IPS-11a (cell line): ENCODE results near the gene ATP13A2.
A peak's percentile ranks its signal among the peaks of the same experiment; 100 is the strongest.
"Not testable (repeated sequence)": the region's sequence is repeated elsewhere in the genome, so short reads cannot be mapped to it uniquely, and the experiment has no call there.

Experiments used
- H3K4me3 ChIP-seq: one replicate; pipeline ENCODE4 v1.5.1; 2013; ENCODE audit warnings: low read depth, low read length, control low read depth

The ATP13A2 gene

DNA sequence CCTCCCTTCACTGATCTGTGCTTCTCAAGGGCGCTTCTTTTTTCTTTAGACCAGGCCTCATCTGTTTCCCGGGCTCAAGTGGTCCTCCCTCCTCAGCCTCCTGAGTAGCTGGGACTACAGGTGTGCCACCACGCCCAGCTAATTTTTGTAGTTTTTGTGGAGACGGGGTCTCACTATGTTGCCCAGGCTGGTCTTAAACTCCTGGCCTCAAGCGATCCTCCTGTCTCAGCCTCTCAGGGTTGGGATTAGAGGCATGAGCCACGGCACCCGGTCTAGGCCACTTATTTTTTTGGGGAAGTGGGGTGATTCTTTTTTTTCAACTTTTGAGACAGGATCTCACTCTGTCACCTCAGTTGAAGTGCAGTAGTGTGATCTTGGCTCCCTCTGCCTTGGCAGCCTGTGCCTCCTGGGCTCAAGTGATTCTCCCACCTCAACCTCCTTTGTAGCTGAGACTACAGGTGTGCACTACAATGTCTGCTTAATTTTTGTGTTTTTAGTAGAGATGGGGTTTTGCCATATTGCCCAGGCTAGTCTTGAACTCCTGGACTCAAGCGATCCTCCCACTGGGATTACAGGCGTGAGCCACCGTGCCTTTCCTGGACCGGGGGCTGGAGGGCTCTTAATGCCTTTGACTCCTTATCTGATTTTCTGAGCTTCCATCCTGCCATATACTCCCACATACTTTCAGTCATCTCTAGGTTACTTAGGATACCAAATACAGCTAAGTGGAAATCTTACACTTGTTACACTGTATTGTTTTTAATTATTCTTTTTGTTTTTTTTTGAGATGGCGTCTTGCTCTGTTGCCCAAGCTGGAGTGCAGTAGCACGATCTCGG is 50.2 kb downstream of the ATP13A2 start:
- H3K4me3 ChIP-seq, result no peak overlapping the region

DNA sequence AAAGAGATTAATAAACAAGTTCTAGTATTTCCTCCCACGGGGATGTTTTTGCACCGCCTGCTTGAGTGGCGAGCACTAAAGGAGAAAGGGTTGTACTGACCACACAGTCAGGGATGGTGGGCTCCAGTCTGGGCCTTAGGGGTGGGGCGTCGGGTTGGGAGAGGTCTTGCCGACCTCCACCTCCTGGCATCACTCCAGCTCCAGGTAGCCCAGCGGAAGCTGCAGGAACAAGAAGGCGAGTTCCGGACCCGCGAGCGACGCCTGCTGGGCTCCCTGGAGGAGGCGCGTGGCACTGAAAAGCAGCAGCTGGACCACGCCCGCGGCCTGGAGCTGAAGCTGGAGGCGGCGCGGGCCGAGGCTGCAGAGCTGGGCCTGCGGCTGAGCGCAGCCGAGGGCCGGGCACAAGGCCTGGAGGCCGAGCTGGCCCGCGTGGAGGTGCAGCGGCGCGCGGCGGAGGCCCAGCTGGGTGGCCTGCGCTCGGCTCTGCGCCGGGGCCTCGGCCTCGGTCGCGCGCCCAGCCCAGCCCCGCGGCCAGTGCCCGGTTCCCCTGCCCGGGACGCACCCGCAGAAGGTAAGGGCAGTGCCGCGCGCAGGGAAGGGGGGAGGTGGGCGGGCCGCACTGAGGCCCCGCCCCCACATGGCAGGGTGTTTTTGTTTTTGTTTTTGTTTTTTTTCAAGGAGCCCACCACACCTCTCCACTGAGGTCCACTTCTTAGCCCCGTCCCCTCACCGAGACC is 51.0 kb downstream of the ATP13A2 start:
- H3K4me3 ChIP-seq, result peak overlapping the region; percentile 31

DNA sequence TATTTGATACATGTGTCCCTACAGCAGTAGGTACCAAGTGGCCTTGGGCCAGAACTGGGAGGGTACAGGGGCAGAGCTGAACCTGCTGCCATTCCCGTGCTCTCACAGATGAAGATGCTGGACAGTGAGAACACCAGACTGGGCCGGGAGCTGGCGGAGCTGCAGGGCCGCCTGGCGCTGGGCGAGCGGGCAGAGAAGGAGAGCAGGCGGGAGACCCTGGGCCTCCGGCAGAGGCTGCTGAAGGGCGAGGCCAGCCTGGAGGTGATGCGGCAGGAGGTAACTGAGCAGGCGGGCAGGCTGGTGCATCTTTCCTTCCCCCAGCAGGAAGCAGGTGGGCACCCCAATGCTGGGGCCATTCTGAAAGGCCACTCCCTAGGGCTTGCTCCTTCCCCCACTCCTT is 53.3 kb downstream of the ATP13A2 start:
- no peak overlapping the region for H3K4me3 ChIP-seq

DNA sequence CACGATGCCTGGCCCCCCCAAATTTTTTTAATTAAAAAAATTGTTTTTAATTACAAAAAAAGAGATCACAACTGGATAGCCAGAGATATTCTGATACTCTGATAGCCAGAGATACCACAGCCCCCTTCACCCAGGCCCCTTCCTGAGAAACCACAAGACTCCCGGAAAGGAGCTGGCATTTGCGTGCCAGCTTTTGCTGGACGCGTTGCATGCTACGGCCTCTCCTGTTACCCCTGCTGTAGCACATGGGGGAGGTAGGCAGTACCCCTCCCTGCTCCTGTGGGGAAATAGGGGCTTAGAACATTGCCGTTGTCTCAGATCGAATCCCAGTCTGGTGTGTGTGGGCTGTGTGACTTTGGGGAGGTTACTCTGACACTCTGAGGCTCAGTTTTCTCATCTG is 54.0 kb downstream of the ATP13A2 start:
- H3K4me3 ChIP-seq, result no peak overlapping the region

DNA sequence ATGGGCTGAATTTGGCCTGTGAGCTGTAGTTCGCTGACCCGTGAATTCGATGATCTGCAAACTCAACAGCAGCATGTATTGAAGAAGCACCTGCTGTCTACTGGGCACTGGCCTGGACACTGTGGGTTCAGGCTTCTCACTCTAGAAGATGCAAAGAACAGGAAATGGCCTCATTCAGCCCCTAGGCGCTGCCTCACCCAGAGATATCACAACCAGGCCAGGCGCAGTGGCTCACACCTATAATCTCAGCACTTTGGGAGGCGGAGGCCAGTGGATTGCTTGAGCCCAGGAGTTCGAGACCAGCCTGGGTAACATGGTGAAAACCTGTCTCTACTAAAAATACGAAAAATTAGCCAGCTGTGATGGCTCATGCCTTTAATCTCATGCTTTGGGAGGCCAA is 55.0 kb downstream of the ATP13A2 start:
- no peak overlapping the region for H3K4me3 ChIP-seq

DNA sequence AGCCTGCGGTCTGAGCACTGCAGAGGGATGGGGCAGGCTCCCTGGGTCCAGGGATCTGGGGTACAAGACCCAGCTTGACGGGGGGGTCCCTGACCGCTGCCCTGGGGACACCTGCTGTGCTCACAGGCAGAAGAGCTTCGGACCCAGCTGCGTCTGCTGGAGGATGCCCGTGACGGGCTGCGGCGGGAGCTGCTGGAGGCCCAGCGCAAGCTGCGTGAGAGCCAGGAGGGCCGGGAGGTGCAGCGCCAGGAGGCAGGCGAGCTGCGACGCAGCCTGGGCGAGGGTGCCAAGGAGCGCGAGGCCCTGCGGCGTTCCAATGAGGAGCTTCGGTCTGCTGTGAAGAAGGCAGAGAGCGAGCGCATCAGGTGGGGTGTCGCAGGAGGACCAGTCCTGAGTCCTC is 56.5 kb downstream of the ATP13A2 start:
- no peak overlapping the region for H3K4me3 ChIP-seq

DNA sequence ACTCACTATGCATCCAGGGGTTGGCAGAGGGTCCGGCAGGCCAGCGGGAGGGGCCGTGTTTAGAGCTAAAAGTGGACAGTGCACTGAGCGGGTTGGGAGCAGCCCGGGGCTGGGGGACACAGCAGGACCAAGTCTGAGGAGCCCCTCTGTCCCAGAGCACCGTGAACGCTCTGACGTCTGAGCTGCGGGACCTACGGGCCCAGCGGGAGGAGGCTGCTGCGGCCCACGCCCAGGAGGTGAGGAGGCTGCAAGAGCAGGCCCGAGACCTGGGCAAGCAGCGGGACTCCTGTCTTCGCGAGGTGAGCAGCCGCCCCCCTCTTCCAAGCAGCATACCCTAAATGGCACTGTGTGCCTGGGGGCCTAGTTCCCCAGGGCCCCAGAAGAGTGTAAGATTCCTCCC is 57.1 kb downstream of the ATP13A2 start:
- H3K4me3 ChIP-seq, result no peak overlapping the region

DNA sequence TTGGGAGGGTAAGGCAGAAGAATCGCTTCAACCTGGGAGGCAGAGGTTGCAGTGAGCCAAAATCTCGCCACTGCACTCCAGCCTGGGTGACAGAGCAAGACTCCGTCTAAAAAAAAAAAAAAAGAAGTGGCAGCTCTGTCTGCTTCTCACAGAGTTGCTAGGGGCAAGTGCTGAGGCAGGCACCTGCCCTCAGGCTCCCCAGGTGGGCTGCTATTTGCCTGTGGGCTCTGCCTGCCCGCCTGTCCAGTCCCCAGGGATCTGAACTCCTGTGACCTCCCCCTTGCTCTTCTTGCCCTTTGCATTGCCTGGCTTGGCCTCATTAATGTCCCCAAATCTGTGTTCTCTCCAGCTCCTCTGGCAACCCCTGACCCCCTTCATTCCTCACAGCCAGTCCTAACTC is 59.4 kb downstream of the ATP13A2 start:
- H3K4me3 ChIP-seq, result not testable (repeated sequence)

DNA sequence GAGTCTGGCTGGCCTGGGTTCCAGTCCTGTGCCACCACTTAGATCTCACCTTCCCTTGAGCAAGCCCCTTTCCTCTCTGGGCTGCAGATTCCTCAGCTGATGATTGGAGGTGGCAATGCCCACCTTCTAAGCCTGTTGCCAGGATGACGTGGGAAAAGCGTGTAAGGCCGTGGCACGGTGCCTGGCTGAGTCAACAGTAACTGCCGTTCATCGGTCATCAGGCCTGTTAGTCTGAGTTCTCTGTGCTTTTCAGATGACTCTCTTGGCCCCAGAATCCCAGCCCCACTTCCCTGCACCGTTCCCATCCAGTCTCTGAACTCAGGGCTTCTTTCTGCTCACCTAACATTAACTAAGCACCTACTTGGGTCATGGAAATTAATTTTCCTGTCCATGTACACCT is 62.7 kb downstream of the ATP13A2 start:
- H3K4me3 ChIP-seq, result not testable (repeated sequence)

DNA sequence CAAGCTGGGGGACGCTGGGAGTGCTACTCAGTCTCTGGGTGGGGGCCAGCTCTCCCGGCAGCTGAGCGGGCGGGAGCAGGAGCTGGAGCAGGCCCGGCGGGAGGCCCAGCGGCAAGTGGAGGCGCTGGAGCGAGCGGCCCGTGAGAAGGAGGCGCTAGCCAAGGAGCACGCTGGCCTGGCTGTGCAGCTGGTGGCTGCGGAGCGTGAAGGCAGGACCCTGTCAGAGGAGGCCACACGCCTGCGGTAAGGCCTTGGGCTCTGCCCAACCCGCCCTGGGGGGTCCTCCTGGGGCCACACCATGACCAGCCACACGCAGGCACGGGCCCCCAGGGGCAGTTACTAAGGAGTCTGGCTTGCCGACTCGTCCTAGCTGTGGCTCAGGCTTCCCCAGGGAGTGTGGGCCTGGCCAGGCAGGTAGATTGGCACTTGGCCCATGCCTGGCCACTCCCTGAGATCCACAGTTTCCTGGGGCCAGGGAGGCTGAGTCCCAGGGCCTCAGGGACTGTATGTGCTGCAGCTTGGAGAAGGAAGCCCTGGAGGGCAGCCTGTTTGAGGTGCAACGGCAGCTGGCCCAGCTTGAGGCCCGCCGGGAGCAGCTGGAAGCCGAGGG is 63.3 kb downstream of the ATP13A2 start:
- not testable (repeated sequence) for H3K4me3 ChIP-seq

DNA sequence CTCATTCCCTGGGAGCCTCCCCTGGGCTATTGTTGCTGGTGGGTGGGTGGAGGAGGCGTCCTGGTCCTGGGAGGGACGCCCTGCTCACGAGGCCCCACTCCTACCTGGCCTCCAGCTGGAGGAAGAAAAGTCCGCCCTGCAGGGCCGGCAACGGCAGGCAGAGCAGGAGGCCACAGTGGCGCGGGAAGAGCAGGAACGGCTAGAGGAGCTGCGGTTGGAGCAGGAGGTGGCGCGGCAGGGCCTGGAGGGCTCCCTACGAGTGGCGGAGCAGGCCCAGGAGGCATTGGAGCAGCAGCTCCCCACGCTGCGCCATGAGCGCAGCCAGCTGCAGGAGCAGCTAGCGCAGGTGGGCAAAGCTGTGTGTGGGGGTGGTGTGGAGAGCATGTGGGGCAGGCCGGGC is 65.1 kb downstream of the ATP13A2 start:
- no peak overlapping the region for H3K4me3 ChIP-seq

DNA sequence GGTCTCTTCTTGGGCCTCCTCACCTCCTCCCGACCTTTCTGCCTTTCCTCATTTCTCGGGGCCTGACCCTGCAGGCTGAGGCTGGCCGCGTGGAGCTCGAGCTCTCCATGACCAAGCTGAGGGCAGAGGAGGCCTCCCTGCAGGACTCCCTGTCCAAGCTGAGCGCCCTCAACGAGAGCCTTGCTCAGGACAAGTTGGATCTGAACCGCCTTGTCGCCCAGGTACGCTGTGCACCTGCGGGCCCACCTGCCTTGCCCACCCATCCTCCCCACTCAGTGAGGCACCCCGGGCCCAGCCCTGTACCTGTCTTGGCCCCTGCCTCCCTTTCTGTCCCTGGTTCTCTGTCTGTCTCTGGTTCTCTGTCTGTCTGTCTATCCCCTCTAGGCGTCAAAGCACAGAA is 65.5 kb downstream of the ATP13A2 start:
- not testable (repeated sequence) for H3K4me3 ChIP-seq

DNA sequence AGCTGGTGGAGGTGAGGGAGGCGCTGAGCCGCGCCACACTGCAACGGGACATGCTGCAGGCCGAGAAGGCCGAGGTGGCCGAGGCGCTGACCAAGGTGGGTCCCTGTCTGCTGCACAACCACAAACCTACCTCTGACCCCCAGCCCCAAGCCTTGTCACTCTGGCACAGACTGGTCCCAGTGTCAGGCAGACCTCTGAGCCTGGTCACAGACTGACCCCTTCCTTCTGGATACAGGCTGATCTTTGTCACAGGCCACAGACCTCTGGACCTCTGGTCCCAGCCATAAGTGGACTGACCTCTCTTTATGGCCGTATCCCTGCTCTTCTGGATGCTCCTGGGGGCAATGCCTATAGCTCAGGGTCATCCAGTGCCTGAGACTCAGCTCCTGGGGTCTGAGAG is 66.2 kb downstream of the ATP13A2 start:
- not testable (repeated sequence) for H3K4me3 ChIP-seq

DNA sequence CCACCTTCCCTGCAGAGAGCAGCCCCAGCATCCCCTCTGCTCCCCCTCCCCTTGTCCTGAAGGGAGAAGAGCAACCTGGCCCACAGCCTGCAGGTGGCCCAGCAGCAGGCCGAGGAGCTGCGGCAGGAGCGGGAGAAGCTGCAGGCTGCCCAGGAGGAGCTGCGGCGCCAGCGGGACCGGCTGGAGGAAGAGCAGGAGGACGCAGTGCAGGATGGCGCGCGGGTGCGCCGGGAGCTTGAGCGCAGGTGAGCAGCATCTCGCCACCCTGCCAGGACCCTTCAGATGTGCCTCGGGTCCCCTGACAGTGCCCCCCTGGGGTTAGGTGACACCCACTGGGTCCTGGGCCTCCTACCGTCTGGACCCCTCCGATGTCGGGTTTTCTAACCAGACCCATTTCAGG is 67.7 kb downstream of the ATP13A2 start:
- H3K4me3 ChIP-seq, result no peak overlapping the region

DNA sequence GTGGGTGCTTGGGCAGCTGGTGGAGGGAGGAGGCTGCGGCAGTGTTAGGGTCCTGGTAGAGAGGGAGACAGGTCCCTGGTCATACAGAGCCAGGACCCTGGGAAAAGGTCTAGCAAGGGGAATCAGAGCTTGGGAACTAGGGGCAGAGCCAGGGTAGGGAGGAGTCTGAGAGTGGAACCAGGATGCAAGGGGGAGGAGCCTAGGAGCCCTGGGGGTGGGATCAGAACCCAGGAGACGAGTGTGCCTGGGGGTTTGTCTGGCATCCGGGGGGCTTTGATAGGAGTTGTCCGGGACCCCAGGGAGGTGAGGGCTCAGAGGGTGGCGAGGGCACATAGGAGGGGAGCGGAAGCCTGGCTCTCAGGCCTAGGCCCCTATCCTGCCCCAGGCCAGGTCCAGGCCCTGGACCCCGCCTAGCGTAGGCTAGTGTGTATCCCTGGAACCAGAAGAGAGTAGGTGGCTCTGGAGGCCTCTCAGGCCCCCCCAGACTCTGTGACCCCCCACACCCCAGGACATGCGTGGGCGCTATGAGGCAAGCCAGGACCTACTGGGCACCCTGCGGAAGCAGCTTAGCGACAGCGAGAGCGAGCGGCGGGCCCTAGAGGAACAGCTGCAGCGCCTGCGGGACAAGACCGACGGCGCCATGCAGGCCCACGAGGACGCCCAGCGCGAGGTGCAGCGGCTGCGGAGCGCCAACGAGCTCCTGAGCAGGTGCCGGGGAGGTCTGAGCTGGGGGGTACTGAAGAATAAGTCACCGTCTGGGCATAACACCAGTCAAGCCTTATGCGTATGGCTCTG is 72.1 kb downstream of the ATP13A2 start:
- H3K4me3 ChIP-seq, result not testable (repeated sequence)

DNA sequence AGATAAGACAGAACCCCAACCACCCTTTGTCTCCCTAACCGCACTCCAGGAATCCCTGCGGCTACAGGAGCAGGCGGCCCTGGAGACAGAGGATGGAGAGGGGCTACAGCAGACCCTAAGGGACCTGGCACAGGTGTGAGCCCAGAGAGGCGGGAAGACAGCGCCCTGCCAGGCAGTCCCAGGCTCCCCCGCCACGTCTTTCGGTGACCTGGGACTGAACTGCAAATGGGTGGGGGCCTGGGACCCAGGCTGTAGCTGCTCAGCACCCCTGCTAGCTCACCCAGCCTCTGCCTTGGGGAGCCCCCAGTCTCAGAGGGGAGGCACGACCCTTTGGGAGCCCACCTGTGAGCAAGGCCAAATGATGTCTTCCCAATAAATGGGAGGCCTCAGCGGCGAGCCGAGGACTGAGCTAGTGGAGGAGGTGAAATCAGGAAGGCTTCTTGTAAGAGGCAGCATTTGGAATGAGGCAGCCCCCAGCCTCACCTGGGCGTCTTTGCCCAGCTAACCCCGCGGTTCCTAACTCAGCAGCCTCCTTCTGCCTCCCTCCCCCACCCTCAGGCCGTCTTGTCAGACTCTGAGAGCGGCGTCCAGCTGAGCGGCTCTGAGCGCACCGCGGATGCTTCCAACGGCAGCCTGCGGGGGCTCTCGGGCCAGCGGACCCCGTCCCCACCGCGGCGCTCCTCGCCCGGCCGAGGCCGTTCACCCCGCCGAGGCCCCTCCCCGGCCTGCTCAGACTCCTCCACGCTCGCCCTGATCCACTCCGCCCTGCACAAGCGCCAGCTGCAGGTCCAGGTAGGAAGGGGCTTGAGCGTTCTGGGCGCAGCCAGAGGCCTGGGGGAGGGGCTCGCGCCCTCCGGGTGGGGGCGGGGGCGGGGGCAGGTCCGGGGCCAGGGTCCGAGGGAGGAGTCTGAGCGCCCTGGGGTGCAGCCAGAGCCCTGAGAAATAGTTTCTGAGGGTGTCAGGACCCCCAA is 73.1 kb downstream of the ATP13A2 start:
- H3K4me3 ChIP-seq, result peak overlapping the region; percentile 28

DNA sequence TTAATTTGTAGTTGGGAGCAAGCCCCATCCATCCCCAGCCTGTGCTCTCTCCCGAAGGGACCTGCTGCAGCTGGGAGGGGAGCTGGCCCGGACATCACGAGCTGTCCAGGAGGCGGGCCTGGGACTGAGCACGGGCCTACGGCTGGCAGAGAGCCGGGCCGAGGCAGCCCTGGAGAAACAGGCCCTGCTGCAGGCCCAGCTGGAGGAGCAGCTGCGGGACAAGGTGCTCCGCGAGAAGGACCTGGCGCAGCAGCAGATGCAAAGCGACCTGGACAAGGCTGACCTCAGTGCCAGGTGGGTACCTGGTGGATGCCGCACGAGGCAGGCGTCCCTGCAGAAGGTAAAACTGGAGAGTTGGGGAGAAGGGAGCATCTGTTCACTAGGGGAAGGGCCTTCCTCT is 75.1 kb downstream of the ATP13A2 start:
- not testable (repeated sequence) for H3K4me3 ChIP-seq
